Esophagus muscularis mucosa (tissue), 4 donors: ENCODE data around the gene SFRP2.

Source experiments
- EP300 ChIP-seq: sonication (generic); formaldehyde crosslinking; IDR thresholded peaks from one replicate; pipeline ENCODE4 v1.6.1; 2017; ENCODE audit warnings: antibody characterized with exemption
- POLR2A ChIP-seq: fragments of 450-650 bp; IDR thresholded peaks from one replicate; pipeline ENCODE4 v1.6.1; 2017; ENCODE audit warnings: antibody characterized with exemption, moderate library complexity, mild to moderate bottlenecking, low read depth
- POLR2AphosphoS5 ChIP-seq, 2 donors: sonication (generic); formaldehyde crosslinking; IDR thresholded peaks; one replicate each; pipeline ENCODE4 v1.6.1; 2017; ENCODE audit warnings: antibody characterized with exemption in 2 of 2
- TF ChIP-seq, protein P1 (sequence below), 3 experiments: fragments of 200-600 bp in 2 of 3; fragments of 450-650 bp in 1 of 3; sonication (generic) in 2 of 3; IDR thresholded peaks; one replicate each; pipeline ENCODE4 v1.5.1; 2017 to 2019; ENCODE audit warnings: antibody characterized with exemption in 3 of 3, mild to moderate bottlenecking in 2 of 3, moderate library complexity in 1 of 3

DNA sequence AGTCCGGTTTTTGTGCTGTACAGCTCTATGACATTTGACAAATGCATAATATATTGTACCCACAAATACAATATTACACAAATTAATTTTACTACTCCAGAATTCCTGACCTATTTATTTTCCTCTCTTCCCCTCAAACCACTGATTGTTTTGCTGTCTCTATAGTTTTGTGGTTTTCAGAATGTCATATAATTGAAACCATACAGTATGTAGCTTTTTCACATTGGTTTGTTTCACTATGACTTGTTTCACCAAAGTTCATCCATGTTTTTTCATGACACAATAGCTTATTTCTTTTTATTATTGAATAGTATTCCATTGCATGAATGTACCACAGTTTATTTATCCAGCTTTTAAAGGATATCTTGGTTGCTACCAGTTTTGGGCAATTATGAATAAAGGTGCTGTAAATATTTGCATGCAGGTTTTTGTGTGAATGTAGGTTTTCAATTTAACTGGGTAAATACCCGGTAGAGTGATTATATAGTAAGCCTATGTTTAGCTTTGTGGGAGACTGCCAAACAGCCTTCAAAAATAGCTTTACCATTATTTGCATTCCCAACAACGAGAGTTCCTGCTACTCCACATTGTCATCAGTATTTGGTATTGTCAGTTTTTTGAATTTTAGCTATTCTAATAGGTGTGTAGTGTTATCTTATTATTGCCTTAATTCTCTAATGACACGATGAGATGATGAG lies 55.0 kb downstream of the SFRP2 start:
- TF ChIP-seq POLR2A (no peak), POLR2AphosphoS5 (IDR thresholded peaks at IDR 0.05) (no peak), EP300 (no peak)
- TF ChIP-seq, protein P1, sequence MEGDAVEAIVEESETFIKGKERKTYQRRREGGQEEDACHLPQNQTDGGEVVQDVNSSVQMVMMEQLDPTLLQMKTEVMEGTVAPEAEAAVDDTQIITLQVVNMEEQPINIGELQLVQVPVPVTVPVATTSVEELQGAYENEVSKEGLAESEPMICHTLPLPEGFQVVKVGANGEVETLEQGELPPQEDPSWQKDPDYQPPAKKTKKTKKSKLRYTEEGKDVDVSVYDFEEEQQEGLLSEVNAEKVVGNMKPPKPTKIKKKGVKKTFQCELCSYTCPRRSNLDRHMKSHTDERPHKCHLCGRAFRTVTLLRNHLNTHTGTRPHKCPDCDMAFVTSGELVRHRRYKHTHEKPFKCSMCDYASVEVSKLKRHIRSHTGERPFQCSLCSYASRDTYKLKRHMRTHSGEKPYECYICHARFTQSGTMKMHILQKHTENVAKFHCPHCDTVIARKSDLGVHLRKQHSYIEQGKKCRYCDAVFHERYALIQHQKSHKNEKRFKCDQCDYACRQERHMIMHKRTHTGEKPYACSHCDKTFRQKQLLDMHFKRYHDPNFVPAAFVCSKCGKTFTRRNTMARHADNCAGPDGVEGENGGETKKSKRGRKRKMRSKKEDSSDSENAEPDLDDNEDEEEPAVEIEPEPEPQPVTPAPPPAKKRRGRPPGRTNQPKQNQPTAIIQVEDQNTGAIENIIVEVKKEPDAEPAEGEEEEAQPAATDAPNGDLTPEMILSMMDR (IDR thresholded peaks at IDR 0.05) = no peak
